T-helper 1 cell treated with Interleukin-12 subunit alpha and Interleukin-12 subunit beta and Interleukin-4 antibody, amounts not matched to agents 30 μg/mL and 1 μg/mL, for 36 hours (primary cell): ENCODE results near the gene TMEM100.
"Not testable (repeated sequence)": the region's sequence is repeated elsewhere in the genome, so short reads cannot be mapped to it uniquely, and the experiment has no call there.

Source experiments
- H3K27ac Mint-ChIP-seq: one replicate; pipeline ENCODE4 v1.8.0; 2021; ENCODE audit warnings: mild to moderate bottlenecking, mixed read lengths
- H3K27me3 Mint-ChIP-seq: one replicate; pipeline ENCODE4 v1.8.0; 2021; ENCODE audit warnings: low read depth, mixed read lengths
- H3K36me3 Mint-ChIP-seq: one replicate; pipeline ENCODE4 v1.8.0; 2021; ENCODE audit warnings: low read depth, mixed read lengths
- H3K4me1 Mint-ChIP-seq: one replicate; pipeline ENCODE4 v1.8.0; 2021; ENCODE audit warnings: low read depth, mixed read lengths
- H3K4me3 Mint-ChIP-seq: one replicate; pipeline ENCODE4 v1.8.0; 2021; ENCODE audit warnings: mild to moderate bottlenecking, moderate library complexity, mixed read lengths
- H3K9me3 Mint-ChIP-seq: one replicate; pipeline ENCODE4 v1.8.0; 2021; ENCODE audit warnings: mixed read lengths

TMEM100 gene

GRCh38 chr17:55692276-55692675, 30.4 kb downstream of the TMEM100 start:
- Mint-ChIP-seq H3K4me3 (no peak overlapping the region), H3K9me3 (no peaks in the 10 kb centered on the region), H3K4me1 (no peaks in the 10 kb centered on the region), H3K27me3 (peaks cover 13% of the 10 kb centered on the region), H3K27ac (no peak overlapping the region), H3K36me3 (no peaks in the 10 kb centered on the region)

- H3K36me3 Mint-ChIP-seq = no peaks in the 10 kb centered on the region
- peaks cover 13% of the 10 kb centered on the region for H3K27me3 Mint-ChIP-seq
- no peak overlapping the region for H3K27ac Mint-ChIP-seq
- no peaks in the 10 kb centered on the region for H3K4me1 Mint-ChIP-seq
- no peaks in the 10 kb centered on the region for H3K9me3 Mint-ChIP-seq
- H3K4me3 Mint-ChIP-seq = no peak overlapping the region
These were observed 31.0 kb downstream of the TMEM100 start for GRCh38 chr17:55691666-55692065.

- H3K9me3 Mint-ChIP-seq = no peaks in the 10 kb centered on the region
- H3K4me1 Mint-ChIP-seq = no peaks in the 10 kb centered on the region
- no peaks in the 10 kb centered on the region for H3K36me3 Mint-ChIP-seq
- peaks cover 12% of the 10 kb centered on the region for H3K27me3 Mint-ChIP-seq
- H3K4me3 Mint-ChIP-seq = no peak overlapping the region
- H3K27ac Mint-ChIP-seq = no peak overlapping the region
These were observed 32.6 kb downstream of the TMEM100 start for GRCh38 chr17:55690105-55690508.

- Mint-ChIP-seq H3K4me3 (no peak overlapping the region), H3K36me3 (no peaks in the 10 kb centered on the region), H3K27me3 (peaks cover 15% of the 10 kb centered on the region), H3K9me3 (no peaks in the 10 kb centered on the region), H3K4me1 (no peaks in the 10 kb centered on the region), H3K27ac (no peak overlapping the region)
These were observed 33.0 kb downstream of the TMEM100 start for GRCh38 chr17:55689672-55690071.

GRCh38 chr17:55688057-55688456, 34.6 kb downstream of the TMEM100 start:
- Mint-ChIP-seq H3K27ac (no peak overlapping the region), H3K4me3 (no peak overlapping the region), H3K4me1 (no peaks in the 10 kb centered on the region), H3K27me3 (peaks cover 17% of the 10 kb centered on the region), H3K9me3 (no peaks in the 10 kb centered on the region), H3K36me3 (no peaks in the 10 kb centered on the region)

- no peaks in the 10 kb centered on the region for H3K9me3 Mint-ChIP-seq
- H3K27me3 Mint-ChIP-seq = peaks cover 17% of the 10 kb centered on the region
- H3K36me3 Mint-ChIP-seq = no peaks in the 10 kb centered on the region
- H3K4me1 Mint-ChIP-seq = no peaks in the 10 kb centered on the region
- no peak overlapping the region for H3K4me3 Mint-ChIP-seq
- H3K27ac Mint-ChIP-seq = no peak overlapping the region
These were observed 35.6 kb downstream of the TMEM100 start for GRCh38 chr17:55687037-55687436.

- no peak overlapping the region for H3K27ac Mint-ChIP-seq
- no peaks in the 10 kb centered on the region for H3K9me3 Mint-ChIP-seq
- no peaks in the 10 kb centered on the region for H3K36me3 Mint-ChIP-seq
- H3K4me3 Mint-ChIP-seq = no peak overlapping the region
- H3K27me3 Mint-ChIP-seq = peaks cover 21% of the 10 kb centered on the region
- H3K4me1 Mint-ChIP-seq = no peaks in the 10 kb centered on the region
These were observed 38.9 kb downstream of the TMEM100 start for GRCh38 chr17:55683550-55684315.

GRCh38 chr17:55681342-55681700, 41.3 kb downstream of the TMEM100 start:
- Mint-ChIP-seq H3K4me1 (no peaks in the 10 kb centered on the region), H3K27ac (no peak overlapping the region), H3K4me3 (no peak overlapping the region), H3K9me3 (no peaks in the 10 kb centered on the region), H3K36me3 (no peaks in the 10 kb centered on the region), H3K27me3 (peaks cover 28% of the 10 kb centered on the region)

GRCh38 chr17:55680686-55681341, 41.9 kb downstream of the TMEM100 start:
- Mint-ChIP-seq H3K9me3 (no peaks in the 10 kb centered on the region), H3K4me1 (no peaks in the 10 kb centered on the region), H3K36me3 (no peaks in the 10 kb centered on the region), H3K4me3 (no peak overlapping the region), H3K27ac (no peak overlapping the region), H3K27me3 (peaks cover 30% of the 10 kb centered on the region)

GRCh38 chr17:55677446-55677845, 45.2 kb downstream of the TMEM100 start:
- H3K27ac Mint-ChIP-seq = no peak overlapping the region
- peaks cover 15% of the 10 kb centered on the region for H3K9me3 Mint-ChIP-seq
- peaks cover 23% of the 10 kb centered on the region for H3K27me3 Mint-ChIP-seq
- H3K4me3 Mint-ChIP-seq = no peak overlapping the region
- no peaks in the 10 kb centered on the region for H3K4me1 Mint-ChIP-seq
- H3K36me3 Mint-ChIP-seq = no peaks in the 10 kb centered on the region

- Mint-ChIP-seq H3K36me3 (no peaks in the 10 kb centered on the region), H3K4me3 (no peak overlapping the region), H3K27ac (no peak overlapping the region), H3K27me3 (peaks cover 20% of the 10 kb centered on the region), H3K9me3 (peaks cover 15% of the 10 kb centered on the region), H3K4me1 (no peaks in the 10 kb centered on the region)
These were observed 46.4 kb downstream of the TMEM100 start for GRCh38 chr17:55676274-55676673.

GRCh38 chr17:55673743-55674506, 48.7 kb downstream of the TMEM100 start:
- H3K4me1 Mint-ChIP-seq = no peaks in the 10 kb centered on the region
- no peak overlapping the region for H3K27ac Mint-ChIP-seq
- peaks cover 10% of the 10 kb centered on the region for H3K27me3 Mint-ChIP-seq
- peaks cover 15% of the 10 kb centered on the region for H3K9me3 Mint-ChIP-seq
- H3K36me3 Mint-ChIP-seq = no peaks in the 10 kb centered on the region
- no peak overlapping the region for H3K4me3 Mint-ChIP-seq

GRCh38 chr17:55672585-55673501, 49.8 kb downstream of the TMEM100 start:
- no peaks in the 10 kb centered on the region for H3K36me3 Mint-ChIP-seq
- peaks cover 15% of the 10 kb centered on the region for H3K9me3 Mint-ChIP-seq
- H3K4me1 Mint-ChIP-seq = no peaks in the 10 kb centered on the region
- H3K27ac Mint-ChIP-seq = no peak overlapping the region
- H3K27me3 Mint-ChIP-seq = peaks cover 4% of the 10 kb centered on the region
- H3K4me3 Mint-ChIP-seq = no peak overlapping the region

- H3K9me3 Mint-ChIP-seq = peaks cover 15% of the 10 kb centered on the region
- not testable (repeated sequence) for H3K27me3 Mint-ChIP-seq, H3K4me1 Mint-ChIP-seq, H3K4me3 Mint-ChIP-seq, H3K36me3 Mint-ChIP-seq, H3K27ac Mint-ChIP-seq
These were observed 50.7 kb downstream of the TMEM100 start for GRCh38 chr17:55672010-55672409.
